ENCODE data around the gene RDH16. TPM values are rescaled to one million over a fixed set of nuclear protein-coding genes. Genes with fewer than 3 reads are reported as not detected.

RDH16 gene
- total RNA-seq, 2 donors from 2014 or later = 1.1 to 3.0 TPM

GRCh38 chr12:56991319-56992246, 34.2 kb upstream of the RDH16 start:
- no peaks in the 10 kb centered on the region for H3K9me3 ChIP-seq (ENCODE audit: control insufficient read depth, low read length)
- H3K27me3 Mint-ChIP-seq (ENCODE audit: insufficient read depth) = no peaks in the 10 kb centered on the region
- TF ChIP-seq CTCF (conservative IDR thresholded peaks at IDR 0.05) = no peak
- no peaks in the 10 kb centered on the region for H3K27me3 ChIP-seq (ENCODE audit: control insufficient read depth, insufficient read depth, low read length, poor library complexity, severe bottlenecking)
- no peak overlapping the region for H3K4me3 Mint-ChIP-seq
- peak; percentile 41 for DNase-seq
- H3K27ac Mint-ChIP-seq = no peak overlapping the region
- 92% methylated on average over 8 of the region's 8 CpGs for WGBS, 2 experiments (ENCODE audit: insufficient coverage in 1 of 2, insufficient read length in 1 of 2)
- no peak overlapping the region for H3K4me3 ChIP-seq (ENCODE audit: low read length)
- H3K36me3 Mint-ChIP-seq (ENCODE audit: low read depth) = peaks cover 6% of the 10 kb centered on the region
- H3K36me3 ChIP-seq (ENCODE audit: control insufficient read depth, insufficient read depth, low read length) = no peaks in the 10 kb centered on the region
- H3K9me3 Mint-ChIP-seq = no peaks in the 10 kb centered on the region
- peaks cover 16% of the 10 kb centered on the region for H3K4me1 Mint-ChIP-seq
- no peak overlapping the region for H3K9ac ChIP-seq (ENCODE audit: extremely low read depth, low read length, poor library complexity, severe bottlenecking)
- no peak overlapping the region for H3K27ac ChIP-seq (ENCODE audit: low read depth, low read length)
- no peaks in the 10 kb centered on the region for H3K4me1 ChIP-seq (ENCODE audit: control insufficient read depth, insufficient read depth, low read length)

- Histone ChIP-seq H3K9me3 (ENCODE audit: control insufficient read depth, low read length) (no peaks in the 10 kb centered on the region), H3K27me3 (ENCODE audit: control insufficient read depth, insufficient read depth, low read length, poor library complexity, severe bottlenecking) (no peaks in the 10 kb centered on the region), H3K9ac (ENCODE audit: extremely low read depth, low read length, poor library complexity, severe bottlenecking) (no peak overlapping the region), H3K36me3 (ENCODE audit: control insufficient read depth, insufficient read depth, low read length) (no peaks in the 10 kb centered on the region), H3K4me1 (ENCODE audit: control insufficient read depth, insufficient read depth, low read length) (no peaks in the 10 kb centered on the region), H3K4me3 (ENCODE audit: low read length) (no peak overlapping the region), H3K27ac (ENCODE audit: low read depth, low read length) (no peak overlapping the region)
- DNase-seq = peak; percentile 40
- Mint-ChIP-seq H3K27me3 (ENCODE audit: insufficient read depth) (no peaks in the 10 kb centered on the region), H3K4me3 (no peak overlapping the region), H3K27ac (no peak overlapping the region), H3K9me3 (no peaks in the 10 kb centered on the region), H3K36me3 (ENCODE audit: low read depth) (peaks cover 2% of the 10 kb centered on the region), H3K4me1 (peaks cover 16% of the 10 kb centered on the region)
- no peak for TF ChIP-seq CTCF (conservative IDR thresholded peaks at IDR 0.05)
- WGBS, 2 experiments (ENCODE audit: insufficient coverage in 1 of 2, insufficient read length in 1 of 2) = 88 to 100% methylated on average over 1 to 7 of the region's 7 CpGs
These were observed 33.4 kb upstream of the RDH16 start for GRCh38 chr12:56990648-56991318.

GRCh38 chr12:56989861-56990610, 32.6 kb upstream of the RDH16 start:
- no peak for TF ChIP-seq CTCF (conservative IDR thresholded peaks at IDR 0.05)
- Histone ChIP-seq H3K27me3 (ENCODE audit: control insufficient read depth, insufficient read depth, low read length, poor library complexity, severe bottlenecking) (no peaks in the 10 kb centered on the region), H3K4me3 (ENCODE audit: low read length) (no peak overlapping the region), H3K4me1 (ENCODE audit: control insufficient read depth, insufficient read depth, low read length) (no peaks in the 10 kb centered on the region), H3K9me3 (ENCODE audit: control insufficient read depth, low read length) (no peaks in the 10 kb centered on the region), H3K9ac (ENCODE audit: extremely low read depth, low read length, poor library complexity, severe bottlenecking) (no peak overlapping the region), H3K27ac (ENCODE audit: low read depth, low read length) (no peak overlapping the region), H3K36me3 (ENCODE audit: control insufficient read depth, insufficient read depth, low read length) (no peaks in the 10 kb centered on the region)
- Mint-ChIP-seq H3K4me3 (no peak overlapping the region), H3K4me1 (peaks cover 16% of the 10 kb centered on the region), H3K9me3 (no peaks in the 10 kb centered on the region), H3K36me3 (ENCODE audit: low read depth) (peaks cover 2% of the 10 kb centered on the region), H3K27ac (no peak overlapping the region), H3K27me3 (ENCODE audit: insufficient read depth) (no peaks in the 10 kb centered on the region)
- WGBS, 2 experiments (ENCODE audit: insufficient coverage in 1 of 2, insufficient read length in 1 of 2) = 82 to 98% methylated on average over 1 to 7 of the region's 7 CpGs
- DNase-seq = no peak
